HEK293T (cell line): Measurements from ENCODE around the gene DDAH1.

Experiments
- CTCF ChIA-PET: fragments of 350-600 bp; formaldehyde crosslinking; extraction: SDS; loops from one replicate; lab custom pipeline; 2021; ENCODE audit warnings: antibody characterized with exemption, inconsistent platforms; lab: Yijun Ruan, JAX
- POLR2A ChIA-PET: fragments of 350-600 bp; formaldehyde crosslinking; extraction: SDS; loops from one replicate; lab custom pipeline; 2020; ENCODE audit warnings: antibody characterized with exemption, inconsistent platforms; lab: Yijun Ruan, JAX
- DNase-seq: peaks from one replicate; pipeline ENCODE4 v3.0.0; 2012; ENCODE audit warnings: mixed read lengths; ENCODE audit errors: extremely low spot score
- ARNT ChIP-seq: fragments of 450-650 bp; IDR thresholded peaks from 2 replicates; pipeline ENCODE4 v1.6.1; 2017; ENCODE audit warnings: mild to moderate bottlenecking
- BHLHE40 ChIP-seq: fragments of 450-650 bp; IDR thresholded peaks from 2 replicates; pipeline ENCODE4 v1.6.1; 2016; ENCODE audit warnings: mild to moderate bottlenecking, moderate library complexity, borderline replicate concordance
- CTBP1 ChIP-seq: fragments of 450-650 bp; IDR thresholded peaks from 2 replicates; pipeline ENCODE4 v1.6.1; 2016; ENCODE audit warnings: borderline replicate concordance
- ELF4 ChIP-seq: fragments of 450-650 bp; IDR thresholded peaks from 2 replicates; pipeline ENCODE4 v1.6.1; 2017; ENCODE audit warnings: antibody characterized with exemption
- FOXA1 ChIP-seq: fragments of 450-650 bp; IDR thresholded peaks from 2 replicates; pipeline ENCODE4 v1.6.1; 2016; ENCODE audit warnings: mild to moderate bottlenecking
- FOXK2 ChIP-seq: fragments of 450-650 bp; IDR thresholded peaks from 2 replicates; pipeline ENCODE4 v1.6.1; 2016; ENCODE audit warnings: mild to moderate bottlenecking
- FOXM1 ChIP-seq: fragments of 450-650 bp; IDR thresholded peaks from 2 replicates; pipeline ENCODE4 v1.6.1; 2017; ENCODE audit warnings: mild to moderate bottlenecking, borderline replicate concordance
- HDGF ChIP-seq: fragments of 450-650 bp; IDR thresholded peaks from 2 replicates; pipeline ENCODE4 v1.6.1; 2017; ENCODE audit warnings: antibody characterized with exemption, borderline replicate concordance
- L3MBTL2 ChIP-seq: fragments of 450-650 bp; conservative IDR thresholded peaks from 2 replicates; pipeline ENCODE4 v1.6.1; 2016; ENCODE audit warnings: mild to moderate bottlenecking
- LEF1 ChIP-seq: fragments of 450-650 bp; IDR thresholded peaks from 2 replicates; pipeline ENCODE4 v1.6.1; 2017; ENCODE audit warnings: mild to moderate bottlenecking, borderline replicate concordance
- NFRKB ChIP-seq: fragments of 450-650 bp; IDR thresholded peaks from 2 replicates; pipeline ENCODE4 v1.6.1; 2016; ENCODE audit warnings: mild to moderate bottlenecking, moderate library complexity
- SP1 ChIP-seq: fragments of 450-650 bp; IDR thresholded peaks from 2 replicates; pipeline ENCODE4 v1.6.1; 2017
- SUZ12 ChIP-seq: fragments of 450-650 bp; IDR thresholded peaks from 2 replicates; pipeline ENCODE4 v1.6.1; 2016; ENCODE audit warnings: mild to moderate bottlenecking
- TARDBP ChIP-seq: fragments of 450-650 bp; IDR thresholded peaks from 2 replicates; pipeline ENCODE4 v1.6.1; 2016
- ZNF384 ChIP-seq: fragments of 450-650 bp; IDR thresholded peaks from 2 replicates; pipeline ENCODE4 v1.6.1; 2016
- TF ChIP-seq, protein P1 (sequence below): fragments of 450-650 bp; IDR thresholded peaks from 2 replicates; pipeline ENCODE4 v1.6.1; 2016

Gene DDAH1

DNA sequence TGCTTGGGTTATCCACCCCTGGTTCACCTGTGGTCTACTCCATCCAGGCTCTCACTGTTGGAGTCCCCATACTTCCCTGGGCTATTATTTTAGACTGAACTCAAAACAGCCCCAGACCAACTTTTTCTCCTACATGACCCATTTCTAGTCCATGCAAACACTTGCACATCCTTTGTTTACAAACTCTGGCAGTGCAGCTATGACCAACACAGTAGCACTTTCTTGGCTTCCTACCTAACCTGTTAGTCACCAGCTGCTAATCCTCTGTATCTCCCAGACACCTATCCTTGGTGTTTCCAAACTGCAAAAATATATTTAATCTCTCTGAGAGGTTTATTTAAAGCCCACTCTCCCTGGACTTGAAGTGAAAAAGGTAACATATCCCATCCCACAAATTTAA lies 90.8 kb downstream of the DDAH1 start:
- CTCF ChIA-PET, result no interaction called here
- DNase-seq, result no peak
- TF ChIP-seq TARDBP, result no peak
- TF ChIP-seq HDGF, result no peak
- no peak for TF ChIP-seq ELF4
- TF ChIP-seq BHLHE40, result no peak
- TF ChIP-seq, protein P1, sequence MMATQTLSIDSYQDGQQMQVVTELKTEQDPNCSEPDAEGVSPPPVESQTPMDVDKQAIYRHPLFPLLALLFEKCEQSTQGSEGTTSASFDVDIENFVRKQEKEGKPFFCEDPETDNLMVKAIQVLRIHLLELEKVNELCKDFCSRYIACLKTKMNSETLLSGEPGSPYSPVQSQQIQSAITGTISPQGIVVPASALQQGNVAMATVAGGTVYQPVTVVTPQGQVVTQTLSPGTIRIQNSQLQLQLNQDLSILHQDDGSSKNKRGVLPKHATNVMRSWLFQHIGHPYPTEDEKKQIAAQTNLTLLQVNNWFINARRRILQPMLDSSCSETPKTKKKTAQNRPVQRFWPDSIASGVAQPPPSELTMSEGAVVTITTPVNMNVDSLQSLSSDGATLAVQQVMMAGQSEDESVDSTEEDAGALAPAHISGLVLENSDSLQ, result no peak
- TF ChIP-seq L3MBTL2, result no peak
- TF ChIP-seq LEF1, result no peak
- no peak for TF ChIP-seq FOXM1
- TF ChIP-seq FOXA1, result no peak
- TF ChIP-seq NFRKB, result no peak
- no peak for TF ChIP-seq ARNT
- no peak for TF ChIP-seq FOXK2
- TF ChIP-seq SUZ12, result no peak
- no peak for TF ChIP-seq ZNF384
- no peak for TF ChIP-seq SP1
- no peak for TF ChIP-seq CTBP1
- POLR2A ChIA-PET, result no interaction called here

DNA sequence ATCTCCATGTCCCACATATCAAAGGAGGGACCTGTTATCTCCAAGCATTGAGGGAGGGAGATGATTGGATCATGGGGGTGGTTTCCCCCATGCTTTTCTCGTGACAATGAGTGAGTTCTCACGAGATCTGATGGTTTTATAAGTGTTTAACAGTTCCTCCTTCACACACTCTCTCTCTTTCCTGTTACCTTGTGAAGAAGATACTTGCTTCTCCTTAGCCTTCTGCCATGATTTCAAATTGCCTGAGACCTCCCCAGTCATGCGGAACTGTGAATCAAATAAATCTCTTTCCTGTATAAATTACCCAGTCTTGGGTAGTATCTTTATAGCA lies 91.6 kb downstream of the DDAH1 start:
- no peak for DNase-seq
- TF ChIP-seq ZNF384 (no peak), ARNT (no peak), HDGF (no peak), ELF4 (no peak), FOXK2 (no peak), FOXM1 (no peak), FOXA1 (no peak)
- ChIA-PET CTCF (interaction anchor here (0.6 kb wide), 1 partner anchor 1285 kb away, joined by 3 read pairs; no protein-coding TSS in a partner anchor), POLR2A (no interaction called here)

DNA sequence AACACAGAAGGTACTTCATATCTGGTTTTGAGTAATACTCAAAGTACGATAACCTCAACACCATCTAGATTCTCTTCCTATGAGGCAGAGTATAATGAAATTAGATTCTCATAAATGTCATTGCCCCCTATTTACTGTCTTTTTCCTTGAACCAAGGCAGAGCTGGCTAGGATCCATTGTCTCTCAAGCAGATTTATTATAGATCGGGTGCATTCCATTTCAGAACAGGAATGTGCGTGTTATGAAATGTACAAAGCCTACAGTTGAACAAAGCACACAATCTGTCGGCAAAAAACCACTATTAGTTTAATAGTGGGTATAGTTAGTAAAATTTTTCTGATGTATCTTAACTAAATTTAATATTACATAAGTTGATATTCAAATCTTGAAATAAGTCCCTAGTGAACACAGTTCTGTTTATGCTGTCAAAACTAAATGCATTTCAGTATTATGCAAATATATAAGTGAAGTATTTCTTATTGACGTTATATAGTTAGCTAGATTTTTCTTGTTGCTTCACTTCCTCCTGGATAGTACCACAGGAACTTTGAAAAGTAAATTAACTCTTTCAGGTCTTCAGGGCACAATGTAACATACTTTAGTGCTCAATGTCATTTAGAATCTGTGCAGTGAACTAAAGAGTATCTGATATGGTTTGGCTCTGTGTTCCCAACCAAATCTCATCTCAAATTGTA lies 92.1 kb downstream of the DDAH1 start:
- no peak for DNase-seq
- POLR2A ChIA-PET, result no interaction called here
- TF ChIP-seq, protein P1, result no peak
- TF ChIP-seq BHLHE40 (no peak), LEF1 (no peak), ARNT (no peak), SP1 (no peak), FOXM1 (no peak), CTBP1 (no peak), HDGF (no peak), ELF4 (no peak), NFRKB (no peak), FOXK2 (no peak), ZNF384 (no peak), SUZ12 (no peak), L3MBTL2 (no peak), FOXA1 (no peak), TARDBP (no peak)
- CTCF ChIA-PET, result interaction anchor here (0.6 kb wide), 1 partner anchor 1285 kb away, joined by 3 read pairs; no protein-coding TSS in a partner anchor

DNA sequence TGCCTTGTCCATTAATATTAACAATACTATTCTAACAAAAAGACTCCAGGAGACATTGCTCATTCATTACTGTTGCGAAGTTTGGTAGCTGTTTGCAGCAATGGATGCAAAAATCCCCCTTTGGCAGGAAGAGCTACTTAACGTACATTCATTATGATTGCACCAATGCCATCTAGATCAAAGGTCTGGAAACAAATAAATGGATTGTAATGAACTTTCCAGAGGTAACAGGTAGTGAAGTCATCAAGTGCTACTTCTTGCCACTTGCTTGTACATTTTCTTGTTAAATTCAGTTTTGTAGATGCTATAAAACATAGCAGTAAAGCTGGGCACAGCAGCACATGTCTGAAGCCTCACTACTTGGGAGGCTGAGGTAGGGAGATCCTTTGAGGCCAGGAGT lies 93.9 kb downstream of the DDAH1 start:
- POLR2A ChIA-PET, result interaction anchor here (1.3 kb wide), 1 partner anchor 210 kb away, joined by 3 read pairs; the partner anchor contains the start of gene CCN1
- no peak for TF ChIP-seq BHLHE40
- no peak for TF ChIP-seq CTBP1
- TF ChIP-seq ELF4, result no peak
- TF ChIP-seq SUZ12, result no peak
- TF ChIP-seq FOXM1, result no peak
- no peak for TF ChIP-seq SP1
- TF ChIP-seq NFRKB, result no peak
- TF ChIP-seq FOXK2, result no peak
- TF ChIP-seq ZNF384, result no peak
- no peak for DNase-seq
- CTCF ChIA-PET, result interaction anchor here (0.6 kb wide), 1 partner anchor 27 kb away, joined by 3 read pairs; no protein-coding TSS in a partner anchor

DNA sequence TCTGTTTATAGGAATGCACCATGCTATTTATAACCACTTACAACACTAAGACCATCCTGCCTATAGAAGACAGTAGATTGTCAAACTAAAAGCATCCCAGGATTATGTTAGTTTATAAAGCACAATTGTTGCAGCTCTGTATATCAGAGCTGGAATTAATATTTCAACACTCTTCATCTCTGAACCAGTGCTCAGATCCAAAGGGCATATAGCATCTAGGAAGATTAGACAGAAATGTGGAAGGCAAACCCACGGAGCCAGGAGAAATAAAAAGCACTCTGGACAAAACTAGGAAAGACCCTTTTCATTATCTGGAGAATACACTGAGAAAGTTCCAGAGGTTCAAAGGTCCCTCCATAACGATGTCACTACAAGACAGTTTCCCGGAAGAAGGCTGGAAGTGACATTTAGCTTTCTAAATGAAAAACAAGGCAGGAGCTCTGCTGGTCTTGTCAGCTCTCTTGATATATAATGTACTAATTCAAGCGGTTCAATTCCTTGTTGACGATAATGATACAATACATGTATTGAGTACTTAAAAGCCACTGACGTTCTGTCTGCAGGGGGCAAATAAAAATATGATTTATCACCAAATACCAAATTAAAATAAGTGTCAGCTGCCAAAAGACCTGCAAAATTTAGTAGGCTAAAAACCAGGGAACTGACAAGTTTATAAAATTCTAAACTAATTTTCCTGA lies 96.7 kb downstream of the DDAH1 start:
- DNase-seq, result no peak
- POLR2A ChIA-PET, result no interaction called here
- CTCF ChIA-PET, result no interaction called here
- TF ChIP-seq FOXK2 (no peak), ELF4 (no peak)
- TF ChIP-seq, protein P1, result peak; percentile 71

DNA sequence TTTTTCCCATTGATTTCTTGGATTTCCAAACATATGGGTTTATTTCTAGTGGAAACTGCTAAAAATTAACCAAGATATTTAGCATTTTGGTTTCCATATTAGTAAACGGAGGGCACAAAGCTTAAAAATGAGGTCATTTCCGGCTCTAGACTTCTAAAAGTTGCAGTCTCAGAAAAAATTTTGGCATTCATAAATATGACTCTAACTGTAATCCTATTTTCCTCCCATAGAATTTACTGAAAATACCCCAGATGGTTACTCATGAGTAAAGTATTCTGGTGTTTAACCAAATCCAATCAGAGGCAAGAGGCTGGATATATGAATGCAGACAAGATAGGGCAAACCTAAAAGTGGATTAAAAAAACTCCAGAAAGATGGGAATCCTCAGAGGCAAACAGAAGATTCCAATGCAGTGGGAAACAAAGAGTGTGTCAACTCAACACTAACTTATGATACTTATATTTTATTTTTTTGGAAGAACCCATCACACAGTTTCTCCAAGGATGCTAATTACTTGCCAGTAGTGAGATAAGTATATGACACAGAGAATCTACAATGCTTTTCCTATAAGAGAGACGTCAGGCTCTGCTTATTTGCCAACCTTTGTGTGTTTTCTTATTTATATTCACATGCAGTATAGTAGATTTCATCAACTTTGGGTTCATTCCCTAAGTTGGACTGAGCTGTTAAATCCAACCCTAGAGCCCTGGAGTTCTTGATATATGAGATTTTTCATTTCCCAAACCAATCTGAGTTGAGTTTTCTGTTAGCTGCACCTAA lies 98.4 kb downstream of the DDAH1 start:
- ChIA-PET CTCF (no interaction called here), POLR2A (interaction anchor here (0.6 kb wide), 1 partner anchor 204 kb away, joined by 3 read pairs; no protein-coding TSS in a partner anchor)
- DNase-seq, result no peak
- TF ChIP-seq BHLHE40, result no peak
- no peak for TF ChIP-seq FOXK2
